Caco-2 (cell line): ENCODE data around the gene FAAH. TPM values are rescaled to one million over a fixed set of nuclear protein-coding genes. Genes with fewer than 3 reads are reported as not detected.

ENCODE experiments used
- BruUV-seq: library from RNA; stranded (reverse); fragments of 400-500 nt; replicated peaks from 2 replicates; lab custom pipeline; 2021; lab: Mats Ljungman, UMichigan
- CTCF ChIA-PET: fragments of 300-600 bp; sonication (Branson Sonifier 250); formaldehyde crosslinking; loops from one replicate; lab custom pipeline; 2022; ENCODE audit warnings: antibody characterized with exemption; lab: Charles Lee
- POLR2A ChIA-PET: fragments of 300-600 bp; sonication (Branson Sonifier 250); formaldehyde crosslinking; loops from one replicate; lab custom pipeline; 2022; ENCODE audit warnings: antibody characterized with exemption; lab: Charles Lee
- DNase-seq, 2 experiments: peaks; one replicate each; pipeline versions ENCODE4 v3.0.0 to v3.0.0-alpha.2; 2020 to 2022
- H3K27me3 ChIP-seq: replicated peaks from 2 replicates; pipeline ENCODE4 v1.6.0; 2011; ENCODE audit warnings: low read length; ENCODE audit not compliant: control insufficient read depth, insufficient read depth
- H3K36me3 ChIP-seq: 2 replicates; pipeline ENCODE4 v1.5.1; 2011; ENCODE audit warnings: low read length; ENCODE audit not compliant: control insufficient read depth, insufficient read depth
- H3K4me1 ChIP-seq: fragments of 250-450 bp; sonication (Bioruptor Pico); 2 replicates; pipeline ENCODE4 v1.5.1; 2020; ENCODE audit warnings: mild to moderate bottlenecking
- H3K4me3 ChIP-seq: 2 replicates; pipeline ENCODE4 v1.5.1; 2011; ENCODE audit warnings: low read depth, mild to moderate bottlenecking, control low read depth, low read length
- H3K9me3 ChIP-seq: fragments of 250-450 bp; sonication (Bioruptor Pico); 2 replicates; pipeline ENCODE4 v1.5.1; 2020; ENCODE audit warnings: mild to moderate bottlenecking, moderate library complexity
- H3K27ac Mint-ChIP-seq: one replicate; pipeline ENCODE4 v1.8.0; 2022; ENCODE audit warnings: mixed read lengths; ENCODE audit not compliant: unreplicated experiment
- H3K27me3 Mint-ChIP-seq: one replicate; pipeline ENCODE4 v1.8.0; 2022; ENCODE audit warnings: mixed read lengths; ENCODE audit not compliant: insufficient read depth, unreplicated experiment
- H3K36me3 Mint-ChIP-seq: one replicate; pipeline ENCODE4 v1.8.0; 2022; ENCODE audit warnings: mild to moderate bottlenecking, mixed read lengths; ENCODE audit not compliant: insufficient read depth, unreplicated experiment
- H3K4me1 Mint-ChIP-seq: one replicate; pipeline ENCODE4 v1.8.0; 2022; ENCODE audit warnings: low read depth, mixed read lengths; ENCODE audit not compliant: unreplicated experiment
- H3K4me3 Mint-ChIP-seq: one replicate; pipeline ENCODE4 v1.8.0; 2022; ENCODE audit warnings: mild to moderate bottlenecking, moderate library complexity, mixed read lengths; ENCODE audit not compliant: unreplicated experiment
- H3K9me3 Mint-ChIP-seq: one replicate; pipeline ENCODE4 v1.8.0; 2022; ENCODE audit warnings: mixed read lengths; ENCODE audit not compliant: unreplicated experiment
- intact Hi-C: fragments of 100-400 bp; cut with micrococcal nuclease; formaldehyde crosslinking; loops from one replicate; pipeline ENCODE4 v1.10.0; 2022; ENCODE audit not compliant: unreplicated experiment
- total RNA-seq: library from RNA; stranded (reverse); gene quantifications from 2 replicates; pipeline ENCODE4 v1.2.3, GENCODE V29; 2022
- TF ChIP-seq, protein P1 (sequence below), 2 experiments: fragments of 200-600 bp in 1 of 2; IDR thresholded peaks; 1 replicate in 1 of 2; 2 replicates in 1 of 2; pipeline versions ENCODE4 v1.5.1 to v1.8.0; 2011 to 2022; ENCODE audit warnings: antibody characterized with exemption in 1 of 2, control low read depth in 1 of 2, inconsistent platforms in 1 of 2, low read depth in 1 of 2, low read length in 1 of 2, mild to moderate bottlenecking in 1 of 2, moderate library complexity in 1 of 2; ENCODE audit not compliant: insufficient read depth in 1 of 2, severe bottlenecking in 1 of 2, unreplicated experiment in 1 of 2

Gene FAAH
- total RNA-seq, 1 experiment from 2014 or later, result 29.1 TPM

DNA sequence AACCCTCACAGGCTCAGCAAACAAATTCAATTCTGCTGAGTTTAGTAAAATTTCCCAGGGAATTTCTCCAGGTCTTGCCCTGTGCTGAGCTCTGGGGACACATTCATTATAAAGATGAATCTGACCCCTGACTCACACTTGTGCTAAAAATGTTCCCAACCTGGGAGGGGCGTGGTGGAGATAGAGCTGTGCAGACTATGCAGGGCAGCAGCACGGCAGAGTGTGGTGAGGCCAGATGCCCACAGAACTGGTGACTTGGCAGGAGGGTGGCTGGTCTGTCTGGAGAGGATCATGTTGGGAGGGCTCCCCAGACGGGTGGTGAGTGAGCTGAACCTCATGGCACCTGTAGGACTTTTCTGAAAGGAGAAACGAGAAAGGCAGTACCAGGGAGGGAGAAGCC lies 31.6 kb downstream of the FAAH start:
- no TSS peak for BruUV-seq
- Mint-ChIP-seq H3K4me3 (no peak overlapping the region), H3K4me1 (no peaks in the 10 kb centered on the region), H3K27ac (no peak overlapping the region), H3K27me3 (peaks cover 5% of the 10 kb centered on the region), H3K9me3 (no peaks in the 10 kb centered on the region), H3K36me3 (no peaks in the 10 kb centered on the region)
- H3K4me1 ChIP-seq, result no peaks in the 10 kb centered on the region
- CTCF ChIA-PET, result no interaction called here
- POLR2A ChIA-PET, result interaction anchor here (0.7 kb wide), 1 partner anchor 115 kb away, joined by 4 read pairs; no protein-coding TSS in a partner anchor
- no peak overlapping the region for H3K4me3 ChIP-seq
- DNase-seq, result no peak
- intact Hi-C loops, result no loop called here
- TF ChIP-seq, protein P1, sequence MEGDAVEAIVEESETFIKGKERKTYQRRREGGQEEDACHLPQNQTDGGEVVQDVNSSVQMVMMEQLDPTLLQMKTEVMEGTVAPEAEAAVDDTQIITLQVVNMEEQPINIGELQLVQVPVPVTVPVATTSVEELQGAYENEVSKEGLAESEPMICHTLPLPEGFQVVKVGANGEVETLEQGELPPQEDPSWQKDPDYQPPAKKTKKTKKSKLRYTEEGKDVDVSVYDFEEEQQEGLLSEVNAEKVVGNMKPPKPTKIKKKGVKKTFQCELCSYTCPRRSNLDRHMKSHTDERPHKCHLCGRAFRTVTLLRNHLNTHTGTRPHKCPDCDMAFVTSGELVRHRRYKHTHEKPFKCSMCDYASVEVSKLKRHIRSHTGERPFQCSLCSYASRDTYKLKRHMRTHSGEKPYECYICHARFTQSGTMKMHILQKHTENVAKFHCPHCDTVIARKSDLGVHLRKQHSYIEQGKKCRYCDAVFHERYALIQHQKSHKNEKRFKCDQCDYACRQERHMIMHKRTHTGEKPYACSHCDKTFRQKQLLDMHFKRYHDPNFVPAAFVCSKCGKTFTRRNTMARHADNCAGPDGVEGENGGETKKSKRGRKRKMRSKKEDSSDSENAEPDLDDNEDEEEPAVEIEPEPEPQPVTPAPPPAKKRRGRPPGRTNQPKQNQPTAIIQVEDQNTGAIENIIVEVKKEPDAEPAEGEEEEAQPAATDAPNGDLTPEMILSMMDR (IDR thresholded peaks at IDR 0.05; ENCODE audit: insufficient read depth in 1 of 2, low read depth in 1 of 2, low read length in 1 of 2, severe bottlenecking in 1 of 2, unreplicated experiment in 1 of 2), result no peak
- H3K27me3 ChIP-seq, result no peaks in the 10 kb centered on the region
- no peaks in the 10 kb centered on the region for H3K36me3 ChIP-seq
- H3K9me3 ChIP-seq, result no peaks in the 10 kb centered on the region

DNA sequence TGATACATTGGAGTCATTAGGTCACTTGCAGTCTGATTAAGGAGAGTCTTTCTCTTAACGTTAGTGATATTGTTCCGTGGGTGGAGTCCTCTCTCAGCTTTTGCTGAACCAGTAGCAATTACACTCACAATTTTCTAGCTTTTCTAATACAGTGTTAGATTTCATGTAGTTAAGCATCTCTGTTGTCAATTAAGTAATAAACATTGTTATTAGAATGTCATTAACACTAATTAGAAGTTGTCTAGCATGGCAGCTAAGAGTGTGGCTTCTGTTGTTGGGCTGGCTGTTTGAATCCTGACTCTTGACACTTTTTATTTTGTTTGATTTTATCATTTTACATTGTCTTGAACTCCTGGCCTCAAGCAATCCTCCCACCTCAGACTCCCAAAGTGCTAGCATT lies 33.4 kb downstream of the FAAH start:
- no peaks in the 10 kb centered on the region for H3K36me3 ChIP-seq
- intact Hi-C loops, result no loop called here
- Mint-ChIP-seq H3K27me3 (peaks cover 6% of the 10 kb centered on the region), H3K27ac (no peak overlapping the region), H3K9me3 (no peaks in the 10 kb centered on the region), H3K4me1 (no peaks in the 10 kb centered on the region), H3K4me3 (no peak overlapping the region), H3K36me3 (no peaks in the 10 kb centered on the region)
- H3K27me3 ChIP-seq, result no peaks in the 10 kb centered on the region
- H3K4me1 ChIP-seq, result no peaks in the 10 kb centered on the region
- ChIA-PET CTCF (no interaction called here), POLR2A (no interaction called here)
- TF ChIP-seq, protein P1 (IDR thresholded peaks at IDR 0.05; ENCODE audit: insufficient read depth in 1 of 2, low read depth in 1 of 2, low read length in 1 of 2, severe bottlenecking in 1 of 2, unreplicated experiment in 1 of 2), result no peak
- no peak for DNase-seq
- no peaks in the 10 kb centered on the region for H3K9me3 ChIP-seq
- no peak overlapping the region for H3K4me3 ChIP-seq
- BruUV-seq, result no TSS peak

DNA sequence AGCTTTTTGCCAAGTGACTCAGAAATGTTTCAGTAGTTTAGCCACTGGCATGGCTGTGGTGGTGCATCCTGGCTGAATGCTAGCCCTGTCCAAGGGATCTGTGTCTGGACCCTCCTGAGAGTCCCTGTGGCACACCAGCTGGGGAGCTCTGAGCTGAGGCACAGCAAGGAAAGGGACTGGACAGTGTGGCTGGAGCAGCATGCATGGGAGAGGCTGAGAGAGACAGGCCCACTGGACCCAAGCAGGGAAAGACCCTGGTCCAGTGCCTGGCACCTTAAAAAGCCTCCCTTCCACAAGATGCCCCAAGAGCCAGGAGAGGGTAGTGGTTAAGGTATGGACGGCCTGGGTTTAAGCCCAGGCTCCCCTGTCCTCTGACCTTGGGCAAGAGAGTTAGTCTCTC lies 35.3 kb downstream of the FAAH start:
- no peaks in the 10 kb centered on the region for H3K36me3 Mint-ChIP-seq
- H3K9me3 Mint-ChIP-seq, result no peaks in the 10 kb centered on the region
- H3K4me1 Mint-ChIP-seq, result no peaks in the 10 kb centered on the region
- POLR2A ChIA-PET, result no interaction called here
- BruUV-seq, result no TSS peak
- TF ChIP-seq, protein P1 (IDR thresholded peaks at IDR 0.05; ENCODE audit: insufficient read depth in 1 of 2, low read depth in 1 of 2, low read length in 1 of 2, severe bottlenecking in 1 of 2, unreplicated experiment in 1 of 2), result no peak
- CTCF ChIA-PET, result interaction anchor here (0.6 kb wide), 1 partner anchor 308 kb away, joined by 9 read pairs; no protein-coding TSS in a partner anchor
- H3K27me3 Mint-ChIP-seq, result peaks cover 9% of the 10 kb centered on the region
- Histone ChIP-seq H3K27me3 (no peaks in the 10 kb centered on the region), H3K4me3 (no peak overlapping the region), H3K4me1 (no peaks in the 10 kb centered on the region), H3K9me3 (no peaks in the 10 kb centered on the region), H3K36me3 (no peaks in the 10 kb centered on the region)
- intact Hi-C loops, result no loop called here
- no peak for DNase-seq
- H3K27ac Mint-ChIP-seq, result no peak overlapping the region
- H3K4me3 Mint-ChIP-seq, result no peak overlapping the region
